AG04450 (cell line): Measurements from ENCODE around the gene GMDS. TPM values are rescaled to one million over a fixed set of nuclear protein-coding genes. Genes with fewer than 3 reads are reported as not detected.
A peak's percentile ranks its signal among the peaks of the same experiment; 100 is the strongest.

Source experiments
- CTCF ChIA-PET: fragments of 300-600, 350-600 bp; formaldehyde crosslinking; extraction: SDS; loops from one replicate; lab custom pipeline; 2022; ENCODE audit warnings: antibody characterized with exemption, inconsistent platforms; lab: Charles Lee
- POLR2A ChIA-PET: fragments of 350-600 bp; formaldehyde crosslinking; extraction: SDS; loops from one replicate; lab custom pipeline; 2021; ENCODE audit warnings: antibody characterized with exemption, inconsistent platforms; lab: Yijun Ruan, JAX
- DNase-seq: peaks from one replicate; pipeline ENCODE4 v3.0.0-alpha.2; 2011; ENCODE audit warnings: low read depth, low spot score
- H3K27ac ChIP-seq: one replicate; pipeline ENCODE4 v1.5.1; 2012; ENCODE audit warnings: low read depth, low read length, control low read depth
- H3K27me3 ChIP-seq: one replicate; pipeline ENCODE4 v1.6.0; 2012; ENCODE audit warnings: low read length; ENCODE audit not compliant: control insufficient read depth, insufficient read depth
- H3K4me3 ChIP-seq: 2 replicates; pipeline ENCODE4 v1.5.1; 2011; ENCODE audit warnings: mild to moderate bottlenecking, low read depth, low read length, control low read depth
- H3K9me3 ChIP-seq: 2 replicates; pipeline ENCODE4 v1.5.1; 2012; ENCODE audit warnings: low read length; ENCODE audit not compliant: control insufficient read depth, insufficient read depth
- polyA plus RNA-seq: library from polyadenylated mRNA; depleted of rRNA; stranded (reverse); fragments of >200 nt; gene quantifications from 2 replicates; pipeline ENCODE4 v1.2.3, GENCODE V29; 2011
- TF ChIP-seq, protein P1 (sequence below): IDR thresholded peaks from 2 replicates; pipeline ENCODE4 v1.5.1; 2011; ENCODE audit warnings: low read depth, low read length, control low read depth, inconsistent platforms

Gene GMDS
- polyA plus RNA-seq, 1 experiment, result 26.4 TPM

DNA sequence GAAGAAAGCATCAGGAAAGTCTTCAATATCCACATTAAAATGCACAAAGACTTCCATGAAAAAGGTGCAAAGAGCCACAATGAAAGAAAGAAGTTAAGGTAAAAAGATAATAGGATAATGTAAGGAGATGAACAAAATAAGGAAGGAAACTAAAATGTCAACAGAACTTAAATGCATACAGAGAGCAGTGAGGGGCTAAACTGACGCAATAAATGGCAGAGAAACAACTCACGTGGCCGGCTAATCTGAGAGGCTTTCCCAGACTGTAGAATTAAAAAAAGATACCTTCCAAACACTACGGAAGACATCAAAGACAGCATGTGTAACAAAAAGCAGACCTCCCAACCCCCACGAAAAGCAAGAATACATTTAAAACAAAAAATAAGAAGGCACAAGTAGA is 73.7 kb downstream of the GMDS start:
- ChIA-PET CTCF (no interaction called here), POLR2A (no interaction called here)
- H3K4me3 ChIP-seq, result no peak overlapping the region
- no peak overlapping the region for H3K27ac ChIP-seq
- no peaks in the 10 kb centered on the region for H3K9me3 ChIP-seq
- TF ChIP-seq, protein P1, sequence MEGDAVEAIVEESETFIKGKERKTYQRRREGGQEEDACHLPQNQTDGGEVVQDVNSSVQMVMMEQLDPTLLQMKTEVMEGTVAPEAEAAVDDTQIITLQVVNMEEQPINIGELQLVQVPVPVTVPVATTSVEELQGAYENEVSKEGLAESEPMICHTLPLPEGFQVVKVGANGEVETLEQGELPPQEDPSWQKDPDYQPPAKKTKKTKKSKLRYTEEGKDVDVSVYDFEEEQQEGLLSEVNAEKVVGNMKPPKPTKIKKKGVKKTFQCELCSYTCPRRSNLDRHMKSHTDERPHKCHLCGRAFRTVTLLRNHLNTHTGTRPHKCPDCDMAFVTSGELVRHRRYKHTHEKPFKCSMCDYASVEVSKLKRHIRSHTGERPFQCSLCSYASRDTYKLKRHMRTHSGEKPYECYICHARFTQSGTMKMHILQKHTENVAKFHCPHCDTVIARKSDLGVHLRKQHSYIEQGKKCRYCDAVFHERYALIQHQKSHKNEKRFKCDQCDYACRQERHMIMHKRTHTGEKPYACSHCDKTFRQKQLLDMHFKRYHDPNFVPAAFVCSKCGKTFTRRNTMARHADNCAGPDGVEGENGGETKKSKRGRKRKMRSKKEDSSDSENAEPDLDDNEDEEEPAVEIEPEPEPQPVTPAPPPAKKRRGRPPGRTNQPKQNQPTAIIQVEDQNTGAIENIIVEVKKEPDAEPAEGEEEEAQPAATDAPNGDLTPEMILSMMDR, result no peak
- DNase-seq, result no peak
- no peaks in the 10 kb centered on the region for H3K27me3 ChIP-seq

DNA sequence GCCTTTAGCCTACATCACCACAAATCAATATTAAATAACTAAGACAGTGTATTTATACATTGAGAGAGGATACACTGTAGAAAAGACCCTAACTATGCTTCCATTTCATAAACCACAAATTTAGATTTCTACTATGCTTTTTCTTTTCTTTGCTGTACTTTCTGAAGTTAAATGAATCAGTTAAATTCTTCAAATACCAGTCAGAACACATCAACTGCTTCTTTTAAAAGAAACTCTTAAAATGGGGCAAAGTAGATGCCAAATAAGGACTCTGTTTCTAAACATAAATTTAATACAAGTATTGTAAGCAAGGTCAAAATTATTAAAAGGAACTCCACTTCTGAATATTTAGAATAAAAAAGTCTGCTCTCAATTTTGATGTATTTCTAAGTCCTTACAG is 76.9 kb downstream of the GMDS start:
- Histone ChIP-seq H3K27ac (peak overlapping the region; percentile 32), H3K4me3 (no peak overlapping the region), H3K27me3 (no peaks in the 10 kb centered on the region), H3K9me3 (no peaks in the 10 kb centered on the region)
- DNase-seq, result no peak
- ChIA-PET POLR2A (no interaction called here), CTCF (no interaction called here)
- TF ChIP-seq, protein P1, result no peak

DNA sequence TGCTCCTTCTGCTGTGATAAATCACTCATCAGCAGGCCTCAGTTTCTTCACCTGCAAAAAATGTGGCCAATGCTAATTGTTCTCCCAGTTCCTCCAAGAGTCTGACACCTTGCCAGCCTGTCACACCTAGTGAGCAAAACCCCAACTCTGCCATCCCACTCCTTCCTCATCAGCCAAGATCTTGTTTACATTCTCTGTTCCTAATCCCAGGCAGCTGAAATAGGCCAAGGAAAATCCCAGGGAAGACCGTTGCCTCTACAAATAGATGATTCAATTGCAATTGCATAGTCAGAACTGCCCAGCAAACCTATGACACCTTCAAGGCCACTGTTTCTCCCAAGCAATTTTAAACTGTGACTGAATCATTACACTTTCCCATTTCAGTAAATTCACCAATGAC is 78.7 kb downstream of the GMDS start:
- no peak overlapping the region for H3K4me3 ChIP-seq
- no peak overlapping the region for H3K27ac ChIP-seq
- DNase-seq, result no peak
- ChIA-PET CTCF (interaction anchor here (0.7 to 1.5 kb wide), 2 partner anchors 29 to 570 kb away, joined by 3 read pairs; no protein-coding TSS in a partner anchor), POLR2A (interaction anchor here (1.4 kb wide), 1 partner anchor 9 kb away, joined by 3 read pairs; no protein-coding TSS in a partner anchor)
- no peaks in the 10 kb centered on the region for H3K9me3 ChIP-seq
- no peaks in the 10 kb centered on the region for H3K27me3 ChIP-seq
- TF ChIP-seq, protein P1, result no peak

DNA sequence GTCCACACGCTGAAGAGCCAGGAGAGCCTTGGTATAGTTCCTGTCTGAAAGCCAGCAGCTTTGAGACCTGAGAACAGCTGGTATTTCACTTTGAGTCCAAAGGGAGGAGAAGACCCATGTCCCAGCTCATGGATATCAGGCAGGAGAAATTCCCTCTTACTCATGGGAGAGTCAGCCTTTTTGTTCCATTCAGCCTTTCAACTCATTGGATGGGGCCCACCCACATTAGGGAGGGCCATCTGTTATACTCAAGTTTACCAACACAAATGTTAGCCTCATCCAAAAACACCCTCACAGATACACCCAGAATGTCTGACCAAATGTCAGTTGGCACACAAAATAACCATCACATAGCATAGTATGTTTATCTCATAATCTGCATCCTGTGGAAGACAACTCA is 80.1 kb downstream of the GMDS start:
- Histone ChIP-seq H3K27ac (no peak overlapping the region), H3K27me3 (no peaks in the 10 kb centered on the region), H3K4me3 (no peak overlapping the region), H3K9me3 (no peaks in the 10 kb centered on the region)
- ChIA-PET POLR2A (interaction anchor here (0.6 kb wide), 1 partner anchor 290 kb away, joined by 3 read pairs; no protein-coding TSS in a partner anchor), CTCF (interaction anchor here (1.5 kb wide), 1 partner anchor 569 kb away, joined by 3 read pairs; no protein-coding TSS in a partner anchor)
- TF ChIP-seq, protein P1, result no peak
- DNase-seq, result no peak

DNA sequence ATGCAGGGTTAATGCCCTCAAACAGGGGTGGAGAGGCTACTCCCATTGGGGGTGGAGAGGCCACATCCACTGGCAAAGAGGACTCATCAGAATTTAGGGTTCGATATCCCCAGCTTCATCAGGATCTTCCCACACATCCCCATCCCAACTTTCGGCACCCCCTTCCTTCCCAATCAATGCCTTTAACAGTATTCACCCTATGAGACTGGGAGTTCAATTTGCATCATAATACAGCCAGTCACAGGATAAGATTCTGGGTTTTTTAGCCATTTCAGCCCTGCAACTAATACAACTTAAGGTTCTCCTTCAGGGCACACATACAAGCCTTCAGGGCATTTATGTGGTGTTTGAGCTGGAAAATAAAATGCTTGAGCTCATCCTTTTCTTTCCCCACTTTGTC is 80.9 kb downstream of the GMDS start:
- Histone ChIP-seq H3K27me3 (no peaks in the 10 kb centered on the region), H3K27ac (no peak overlapping the region), H3K4me3 (no peak overlapping the region), H3K9me3 (no peaks in the 10 kb centered on the region)
- ChIA-PET CTCF (no interaction called here), POLR2A (interaction anchor here (0.6 kb wide), 1 partner anchor 290 kb away, joined by 3 read pairs; no protein-coding TSS in a partner anchor)
- TF ChIP-seq, protein P1, result no peak
- DNase-seq, result no peak
